Aortic smooth muscle cell (primary cell): ENCODE results near the gene ARV1. TPM values are rescaled to one million over a fixed set of nuclear protein-coding genes. Genes with fewer than 3 reads are reported as not detected.

Source experiments
- total RNA-seq: library from RNA; depleted of rRNA; stranded (reverse); fragments of >200 nt; gene quantifications from 2 replicates; pipeline ENCODE4 v1.2.3, GENCODE V29; 2014

ARV1 gene
- 15.7 and 17.1 TPM in 2 replicates for total RNA-seq

GRCh38 chr1:230978491-230979388 is at the start of gene ARV1, which contains the start of gene TTC13:
TSS of gene ARV1 (plus strand) at chr1:230979094. CDS start at chr1:230979106, 12 bp downstream.
TSS of gene TTC13 (minus strand) at chr1:230978861. CDS start at chr1:230978830, 31 bp downstream.

DNA sequence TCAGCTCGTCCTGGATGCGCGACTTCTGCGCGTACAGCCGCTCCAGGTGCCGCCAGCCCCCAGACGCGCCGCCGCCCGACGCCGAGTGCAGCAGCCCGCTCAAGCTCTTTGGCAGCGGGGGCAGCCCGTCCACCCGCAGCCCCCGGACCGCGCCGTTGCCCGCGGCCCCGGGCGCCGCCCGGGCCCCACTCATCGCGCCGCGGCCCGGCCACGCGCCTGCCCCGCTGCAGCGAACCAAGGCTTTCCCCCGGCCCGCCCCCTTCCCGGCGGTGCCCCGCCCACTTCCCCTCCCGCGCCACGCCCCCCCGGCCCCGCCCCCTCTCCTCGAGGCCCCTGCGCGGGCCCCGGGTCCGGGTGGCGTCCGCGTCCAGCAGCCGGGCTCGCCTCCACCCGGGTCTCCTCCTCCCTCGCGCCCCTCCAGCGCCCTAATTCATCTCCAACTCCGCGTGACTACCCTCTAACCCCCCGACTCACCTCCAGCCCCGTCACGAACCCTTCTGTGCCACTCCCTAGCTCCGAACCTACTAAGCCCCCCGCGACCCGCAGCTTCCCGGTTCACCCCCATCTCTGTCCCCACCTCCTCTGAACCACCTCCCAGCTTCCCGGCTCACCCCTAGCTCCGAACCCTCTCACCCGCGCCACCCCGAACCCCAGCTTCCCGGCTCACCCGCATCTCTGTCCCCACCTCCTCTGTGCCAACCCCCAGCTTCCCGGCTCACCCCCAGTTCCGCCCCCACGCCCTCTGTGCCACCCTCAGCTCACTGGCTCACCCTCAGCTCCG is 61.3 kb downstream of the ARV1 start, which contains the start of gene FAM89A:
TSS of gene FAM89A (minus strand) at position 236 of the 781 bp plus-strand sequence. CDS start at position 193, 43 bp downstream.

Other genes with a start within 250 kb of the ARV1 start
- gene CAPN9, start 231.7 kb upstream of the ARV1 start, total RNA-seq: not detected in 2 replicates
- 50.5 and 87.2 TPM in 2 replicates for gene C1orf198, start 110.6 kb upstream of the ARV1 start, total RNA-seq
- 14.2 and 16.9 TPM in 2 replicates for gene TTC13, start 233 bp upstream of the ARV1 start, total RNA-seq
- gene FAM89A, start 61.2 kb downstream of the ARV1 start, total RNA-seq: 4.0 and 5.2 TPM in 2 replicates
- under 0.01 TPM in 1 of 2 replicates, not detected in the other for gene TRIM67, start 183.0 kb downstream of the ARV1 start, total RNA-seq